ENCODE data around the gene CDKN1B. TPM values are rescaled to one million over a fixed set of nuclear protein-coding genes. Genes with fewer than 3 reads are reported as not detected.

The CDKN1B gene
- total and polyA plus RNA-seq, 12 donors: 20.8 to 56.2 (median 37.6) TPM

- DNase-seq (no peak), ATAC-seq (no peak)
- 82 to 85% methylated on average over 2 of the region's 2 CpGs for WGBS, 2 donors
- TF ChIP-seq CTCF (IDR thresholded peaks at IDR 0.05): no peak
- H3K27ac ChIP-seq: no peak overlapping the region
- H3K27me3 ChIP-seq: no peaks in the 10 kb centered on the region
- H3K4me3 ChIP-seq: no peak overlapping the region
- H3K4me1 ChIP-seq: peaks cover 0 to 33% (median 13%) of the 10 kb centered on the region in 9 donors
- intact Hi-C loops (cut with DNase I): loop anchor here in 2 of 10 donors (10.0 kb wide), 2 partner anchors 168 to 358 kb away; partner anchors contain the start of gene DUSP16 (in 1 of the 2)
- no peaks in the 10 kb centered on the region for H3K36me3 ChIP-seq
- no peaks in the 10 kb centered on the region for H3K9me3 ChIP-seq
Measured at GRCh38 chr12:12733118-12733517, 15.9 kb downstream of the CDKN1B start.

GRCh38 chr12:12734054-12734453, 16.9 kb downstream of the CDKN1B start:
- 71 to 76% methylated on average over 2 of the region's 2 CpGs for WGBS, 2 donors

GRCh38 chr12:12734561-12735071, 17.4 kb downstream of the CDKN1B start:
- Histone ChIP-seq H3K9me3 (no peaks in the 10 kb centered on the region), H3K27me3 (no peaks in the 10 kb centered on the region), H3K4me1 (peaks cover 0 to 25% (median 13%) of the 10 kb centered on the region in 9 donors), H3K36me3 (no peaks in the 10 kb centered on the region), H3K4me3 (no peak overlapping the region), H3K27ac (peak overlapping the region in 7 of 10 donors; percentile 23 to 80 (median 50))
- TF ChIP-seq CTCF (IDR thresholded peaks at IDR 0.05): no peak
- 55 to 60% methylated on average over 8 of the region's 8 CpGs for WGBS, 2 donors
- ATAC-seq: peak in 1 of 8 donors; percentile 21
- intact Hi-C loops (cut with DNase I): loop anchor here in 3 of 10 donors (5.0 to 10.0 kb wide), 3 partner anchors 53 to 360 kb away; partner anchors contain the start of genes APOLD1 (in 1 of the 3) and DUSP16 (in 1 of the 3)
- DNase-seq: no peak

More at GRCh38 chr12:12734054-12734453, 16.9 kb downstream of the CDKN1B start:
- no peak for ATAC-seq
- no peaks in the 10 kb centered on the region for H3K27me3 ChIP-seq
- peaks cover 0 to 31% (median 13%) of the 10 kb centered on the region in 9 donors for H3K4me1 ChIP-seq
- intact Hi-C loops (cut with DNase I): loop anchor here in 2 of 10 donors (10.0 kb wide), 2 partner anchors 169 to 359 kb away; partner anchors contain the start of gene DUSP16 (in 1 of the 2)
- H3K4me3 ChIP-seq: no peak overlapping the region
- no peaks in the 10 kb centered on the region for H3K9me3 ChIP-seq
- peak overlapping the region in 5 of 10 donors; percentile 29 to 80 (median 58) for H3K27ac ChIP-seq
- H3K36me3 ChIP-seq: no peaks in the 10 kb centered on the region
- TF ChIP-seq CTCF (IDR thresholded peaks at IDR 0.05): no peak
- no peak for DNase-seq

- Histone ChIP-seq H3K27me3 (no peaks in the 10 kb centered on the region), H3K36me3 (no peaks in the 10 kb centered on the region), H3K4me1 (peaks cover 0 to 25% (median 13%) of the 10 kb centered on the region in 9 donors), H3K4me3 (no peak overlapping the region), H3K27ac (peak overlapping the region in 4 of 10 donors; percentile 50 to 80 (median 58)), H3K9me3 (no peaks in the 10 kb centered on the region)
- 98 to 100% methylated on average over 1 of the region's 1 CpG for WGBS, 2 donors
- ATAC-seq (no peak), DNase-seq (no peak)
- intact Hi-C loops (cut with DNase I): loop anchor here in 3 of 10 donors (5.0 to 10.0 kb wide), 3 partner anchors 52 to 360 kb away; partner anchors contain the start of genes APOLD1 (in 1 of the 3) and DUSP16 (in 1 of the 3)
- no peak for TF ChIP-seq CTCF (IDR thresholded peaks at IDR 0.05)
Measured at GRCh38 chr12:12735301-12735700, 18.1 kb downstream of the CDKN1B start.
